ENCODE data around the gene ROCK2. TPM values are rescaled to one million over a fixed set of nuclear protein-coding genes. Genes with fewer than 3 reads are reported as not detected.
"Not testable (repeated sequence)": the region's sequence is repeated elsewhere in the genome, so short reads cannot be mapped to it uniquely, and the experiment has no call there.

ROCK2 gene
- total RNA-seq, 3 donors from 2014 or later = 16.8 to 24.3 (median 18.3) TPM

DNA sequence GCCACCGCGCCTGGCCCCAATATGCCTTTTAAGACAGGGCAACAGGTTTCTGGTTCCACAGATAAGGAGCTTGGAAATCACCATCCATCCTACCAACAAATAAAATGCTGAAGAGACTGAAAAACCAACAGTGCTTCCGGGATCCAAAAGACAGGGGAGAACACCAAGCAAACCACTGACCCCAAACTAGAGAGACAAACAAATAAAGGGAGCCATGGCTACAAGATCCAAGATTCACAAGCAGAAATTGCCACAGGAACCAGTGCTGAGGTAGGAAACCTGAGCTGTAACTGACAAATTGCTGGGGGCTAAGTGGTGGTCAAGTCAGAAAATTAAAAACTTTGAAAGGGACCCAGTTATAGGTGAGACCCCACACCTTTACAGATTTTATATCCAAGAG lies 76.5 kb downstream of the ROCK2 start:
- peaks cover 8% of the 10 kb centered on the region for H3K4me1 Mint-ChIP-seq (ENCODE audit: low read depth)
- no peaks in the 10 kb centered on the region for H3K27me3 Mint-ChIP-seq (ENCODE audit: low read depth)
- peaks cover 32% of the 10 kb centered on the region for H3K36me3 Mint-ChIP-seq (ENCODE audit: insufficient read depth)
- DNase-seq = no peak
- no peak overlapping the region for H3K4me3 Mint-ChIP-seq
- no peak for ATAC-seq
- H3K9me3 Mint-ChIP-seq = peaks cover 10% of the 10 kb centered on the region

DNA sequence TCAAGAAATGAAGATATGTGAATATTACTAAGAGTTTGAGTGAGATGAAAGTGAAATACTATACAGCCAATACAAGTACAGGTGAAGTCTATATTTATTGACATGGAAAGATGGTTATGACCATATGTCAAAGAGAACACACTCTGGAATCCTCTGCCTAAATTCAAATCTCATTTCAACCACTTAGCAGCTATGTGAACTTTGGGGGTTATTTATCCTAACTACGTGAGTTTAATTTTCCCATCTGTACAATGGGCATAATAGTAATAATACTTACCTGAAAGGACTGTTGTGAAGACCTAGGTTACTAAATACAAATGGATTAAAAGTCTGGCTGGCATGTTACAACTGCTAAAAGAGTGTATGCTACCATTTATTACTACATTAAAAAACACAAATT lies 79.6 kb downstream of the ROCK2 start:
- H3K9me3 Mint-ChIP-seq = peaks cover 5% of the 10 kb centered on the region
- no peaks in the 10 kb centered on the region for H3K27me3 Mint-ChIP-seq (ENCODE audit: low read depth)
- DNase-seq = no peak
- H3K4me3 Mint-ChIP-seq = no peak overlapping the region
- H3K36me3 Mint-ChIP-seq (ENCODE audit: insufficient read depth) = peaks cover 19% of the 10 kb centered on the region
- H3K4me1 Mint-ChIP-seq (ENCODE audit: low read depth) = peaks cover 4% of the 10 kb centered on the region
- no peak for ATAC-seq

DNA sequence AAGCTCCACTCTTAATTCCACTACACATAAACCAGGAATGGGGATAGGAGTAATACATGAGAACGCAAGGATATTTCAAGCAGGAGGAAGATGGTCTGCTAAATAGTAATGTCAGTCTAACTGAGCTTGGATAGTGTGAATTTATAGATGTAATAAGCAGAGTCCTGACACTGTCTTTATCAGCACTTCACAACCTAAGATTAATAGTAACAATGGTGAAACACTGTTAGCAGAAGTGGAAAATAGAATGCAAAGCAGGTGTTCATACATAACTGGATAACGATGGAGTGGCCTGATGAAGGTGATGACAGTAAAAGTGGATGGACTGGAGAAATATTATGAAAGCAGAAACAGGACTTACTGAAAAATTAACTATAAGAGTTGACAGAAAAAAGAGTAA lies 80.4 kb downstream of the ROCK2 start:
- Mint-ChIP-seq H3K4me3 (no peak overlapping the region), H3K9me3 (peaks cover 5% of the 10 kb centered on the region), H3K36me3 (ENCODE audit: insufficient read depth) (peaks cover 18% of the 10 kb centered on the region), H3K4me1 (ENCODE audit: low read depth) (peaks cover 4% of the 10 kb centered on the region), H3K27me3 (ENCODE audit: low read depth) (no peaks in the 10 kb centered on the region)
- ATAC-seq = no peak
- DNase-seq = no peak

DNA sequence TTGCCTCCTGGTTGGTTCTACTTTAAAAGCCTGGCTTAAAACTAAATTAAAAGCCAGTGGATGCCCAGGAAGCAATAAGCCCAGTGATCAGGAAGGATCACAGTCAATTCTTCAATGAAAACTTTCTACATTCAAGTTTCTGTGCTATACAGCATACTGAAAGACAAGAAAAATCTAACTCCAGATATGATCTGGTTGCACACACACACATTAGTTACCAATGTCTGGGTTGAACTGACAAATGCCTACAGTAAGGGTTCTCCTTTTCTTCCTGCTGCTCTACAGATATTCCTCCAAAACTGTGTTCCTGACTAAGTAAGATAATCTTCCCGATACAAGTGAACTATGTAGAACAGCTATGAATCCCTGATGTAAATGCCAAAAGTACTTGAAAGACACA lies 81.3 kb downstream of the ROCK2 start:
- Mint-ChIP-seq H3K36me3 (ENCODE audit: insufficient read depth) (peaks cover 12% of the 10 kb centered on the region), H3K27me3 (ENCODE audit: low read depth) (no peaks in the 10 kb centered on the region), H3K4me1 (ENCODE audit: low read depth) (peaks cover 4% of the 10 kb centered on the region), H3K9me3 (no peaks in the 10 kb centered on the region), H3K4me3 (no peak overlapping the region)
- DNase-seq (no peak), ATAC-seq (no peak)

- ATAC-seq; H3K4me3 Mint-ChIP-seq; H3K27me3 Mint-ChIP-seq (ENCODE audit: low read depth); DNase-seq; H3K4me1 Mint-ChIP-seq (ENCODE audit: low read depth); H3K9me3 Mint-ChIP-seq: not testable (repeated sequence)
- peaks cover 11% of the 10 kb centered on the region for H3K36me3 Mint-ChIP-seq (ENCODE audit: insufficient read depth)
These were observed 82.0 kb downstream of the ROCK2 start for GRCh38 chr2:11262438-11262837.

GRCh38 chr2:11261564-11261963 lies 82.9 kb downstream of the ROCK2 start:
- H3K9me3 Mint-ChIP-seq; H3K4me3 Mint-ChIP-seq; DNase-seq; H3K27me3 Mint-ChIP-seq (ENCODE audit: low read depth); H3K4me1 Mint-ChIP-seq (ENCODE audit: low read depth); ATAC-seq: not testable (repeated sequence)
- H3K36me3 Mint-ChIP-seq (ENCODE audit: insufficient read depth) = peaks cover 13% of the 10 kb centered on the region

GRCh38 chr2:11260979-11261378 lies 83.5 kb downstream of the ROCK2 start:
- Mint-ChIP-seq H3K4me1 (ENCODE audit: low read depth) (peaks cover 4% of the 10 kb centered on the region), H3K36me3 (ENCODE audit: insufficient read depth) (peaks cover 14% of the 10 kb centered on the region), H3K4me3 (no peak overlapping the region), H3K9me3 (no peaks in the 10 kb centered on the region), H3K27me3 (ENCODE audit: low read depth) (no peaks in the 10 kb centered on the region)
- DNase-seq (no peak), ATAC-seq (no peak)

DNA sequence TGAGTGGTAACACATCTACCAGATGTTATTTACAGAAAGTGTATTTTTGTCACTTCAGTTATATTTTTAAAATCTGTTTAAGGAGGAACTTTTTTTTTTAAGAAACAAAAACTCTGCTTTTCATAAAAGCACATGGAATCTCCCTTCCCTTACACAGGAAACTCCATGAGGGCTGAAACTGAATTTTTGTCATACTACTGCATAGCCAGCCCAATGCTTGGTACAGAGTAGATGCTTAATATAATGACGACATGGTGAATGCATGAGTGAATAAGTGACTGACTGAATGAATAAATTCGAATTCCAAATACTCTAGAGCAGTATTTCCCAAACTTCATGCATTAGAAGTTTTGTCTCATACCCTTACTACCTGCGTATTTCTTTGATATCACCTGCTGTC lies 86.5 kb downstream of the ROCK2 start:
- no peaks in the 10 kb centered on the region for H3K9me3 Mint-ChIP-seq
- no peak for ATAC-seq
- H3K36me3 Mint-ChIP-seq (ENCODE audit: insufficient read depth) = peaks cover 13% of the 10 kb centered on the region
- no peak overlapping the region for H3K4me3 Mint-ChIP-seq
- DNase-seq = no peak
- no peaks in the 10 kb centered on the region for H3K27me3 Mint-ChIP-seq (ENCODE audit: low read depth)
- peaks cover 1% of the 10 kb centered on the region for H3K4me1 Mint-ChIP-seq (ENCODE audit: low read depth)

DNA sequence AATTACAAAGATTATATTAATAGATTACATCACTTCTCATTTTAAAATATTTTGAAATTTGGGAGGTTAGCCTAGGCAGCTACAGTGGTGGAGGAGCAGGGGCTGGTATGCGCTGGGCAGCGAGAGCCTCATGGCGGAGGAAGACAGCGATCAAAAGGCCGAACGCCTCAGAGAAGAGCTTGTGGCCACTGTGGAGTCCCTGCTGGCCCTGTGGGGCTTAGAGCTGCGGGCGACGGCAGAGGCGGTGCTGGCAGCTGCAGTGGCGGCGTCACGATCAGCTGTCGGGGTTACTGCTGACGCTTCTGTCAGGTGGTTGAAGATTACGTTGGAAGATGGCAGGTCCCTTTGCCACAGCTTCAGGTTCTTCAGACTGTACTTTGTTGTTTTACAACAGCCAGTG lies 87.4 kb downstream of the ROCK2 start:
- Mint-ChIP-seq H3K27me3 (ENCODE audit: low read depth) (no peaks in the 10 kb centered on the region), H3K4me1 (ENCODE audit: low read depth) (peaks cover 1% of the 10 kb centered on the region), H3K9me3 (no peaks in the 10 kb centered on the region), H3K36me3 (ENCODE audit: insufficient read depth) (peaks cover 12% of the 10 kb centered on the region), H3K4me3 (no peak overlapping the region)
- no peak for DNase-seq
- ATAC-seq = no peak

GRCh38 chr2:11256166-11256565 lies 88.3 kb downstream of the ROCK2 start:
- Mint-ChIP-seq H3K4me3 (no peak overlapping the region), H3K9me3 (no peaks in the 10 kb centered on the region), H3K4me1 (ENCODE audit: low read depth) (peaks cover 1% of the 10 kb centered on the region), H3K27me3 (ENCODE audit: low read depth) (no peaks in the 10 kb centered on the region), H3K36me3 (ENCODE audit: insufficient read depth) (peaks cover 12% of the 10 kb centered on the region)
- DNase-seq (no peak), ATAC-seq (no peak)

GRCh38 chr2:11254100-11254536 lies 90.3 kb downstream of the ROCK2 start:
- ATAC-seq = no peak
- Mint-ChIP-seq H3K4me3 (no peak overlapping the region), H3K4me1 (ENCODE audit: low read depth) (peaks cover 3% of the 10 kb centered on the region), H3K9me3 (no peaks in the 10 kb centered on the region), H3K36me3 (ENCODE audit: insufficient read depth) (peaks cover 15% of the 10 kb centered on the region), H3K27me3 (ENCODE audit: low read depth) (no peaks in the 10 kb centered on the region)
- DNase-seq = no peak

GRCh38 chr2:11252458-11252857 lies 92.0 kb downstream of the ROCK2 start:
- not testable (repeated sequence) for ATAC-seq; DNase-seq; H3K27me3 Mint-ChIP-seq (ENCODE audit: low read depth); H3K9me3 Mint-ChIP-seq; H3K4me1 Mint-ChIP-seq (ENCODE audit: low read depth); H3K4me3 Mint-ChIP-seq
- H3K36me3 Mint-ChIP-seq (ENCODE audit: insufficient read depth) = peaks cover 14% of the 10 kb centered on the region

DNA sequence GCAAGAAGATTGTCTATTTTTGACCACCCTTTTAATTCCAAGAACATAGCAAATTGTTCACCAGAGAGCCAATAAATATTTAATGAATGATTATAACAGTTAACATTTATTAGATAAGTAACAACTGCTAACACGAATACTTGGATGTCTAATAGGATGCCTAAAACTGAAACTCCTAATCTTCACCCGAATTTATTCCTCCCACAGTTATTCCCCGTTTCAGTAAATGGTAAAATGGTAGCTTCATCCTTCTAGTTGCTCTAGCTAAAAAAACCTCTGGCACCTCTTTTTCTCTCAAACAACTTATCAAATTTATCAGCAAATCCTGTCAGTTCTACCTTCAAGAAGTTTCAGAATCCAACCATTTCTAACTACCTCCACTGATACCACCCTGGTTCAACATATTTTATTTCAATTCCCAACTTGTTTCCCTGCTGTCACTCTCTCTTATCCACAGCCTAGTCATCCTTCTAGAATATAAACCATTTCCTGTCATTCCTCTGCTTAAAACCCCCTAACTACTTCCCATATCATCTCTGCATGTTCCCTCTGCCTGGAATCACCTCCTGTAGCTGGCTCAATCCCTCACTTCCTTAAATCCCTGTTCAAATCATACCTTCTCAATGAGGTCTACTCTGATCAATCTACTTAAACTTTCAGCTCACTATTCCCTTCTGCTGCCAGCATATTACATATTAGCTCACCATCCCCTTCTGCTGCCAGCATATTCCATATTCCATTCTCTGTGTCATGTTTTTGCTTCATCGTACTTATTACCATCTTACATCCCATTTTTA lies 93.8 kb downstream of the ROCK2 start:
- H3K27me3 Mint-ChIP-seq (ENCODE audit: low read depth) = no peaks in the 10 kb centered on the region
- peaks cover 15% of the 10 kb centered on the region for H3K36me3 Mint-ChIP-seq (ENCODE audit: insufficient read depth)
- DNase-seq (no peak), ATAC-seq (no peak)
- no peak overlapping the region for H3K4me3 Mint-ChIP-seq
- H3K9me3 Mint-ChIP-seq = no peaks in the 10 kb centered on the region
- H3K4me1 Mint-ChIP-seq (ENCODE audit: low read depth) = peaks cover 3% of the 10 kb centered on the region

- no peak for ATAC-seq
- H3K27me3 Mint-ChIP-seq (ENCODE audit: low read depth) = no peaks in the 10 kb centered on the region
- H3K4me1 Mint-ChIP-seq (ENCODE audit: low read depth) = no peaks in the 10 kb centered on the region
- H3K4me3 Mint-ChIP-seq = no peak overlapping the region
- H3K36me3 Mint-ChIP-seq (ENCODE audit: insufficient read depth) = peaks cover 28% of the 10 kb centered on the region
- H3K9me3 Mint-ChIP-seq = no peaks in the 10 kb centered on the region
- no peak for DNase-seq
These were observed 99.1 kb downstream of the ROCK2 start for GRCh38 chr2:11245322-11245721.

DNA sequence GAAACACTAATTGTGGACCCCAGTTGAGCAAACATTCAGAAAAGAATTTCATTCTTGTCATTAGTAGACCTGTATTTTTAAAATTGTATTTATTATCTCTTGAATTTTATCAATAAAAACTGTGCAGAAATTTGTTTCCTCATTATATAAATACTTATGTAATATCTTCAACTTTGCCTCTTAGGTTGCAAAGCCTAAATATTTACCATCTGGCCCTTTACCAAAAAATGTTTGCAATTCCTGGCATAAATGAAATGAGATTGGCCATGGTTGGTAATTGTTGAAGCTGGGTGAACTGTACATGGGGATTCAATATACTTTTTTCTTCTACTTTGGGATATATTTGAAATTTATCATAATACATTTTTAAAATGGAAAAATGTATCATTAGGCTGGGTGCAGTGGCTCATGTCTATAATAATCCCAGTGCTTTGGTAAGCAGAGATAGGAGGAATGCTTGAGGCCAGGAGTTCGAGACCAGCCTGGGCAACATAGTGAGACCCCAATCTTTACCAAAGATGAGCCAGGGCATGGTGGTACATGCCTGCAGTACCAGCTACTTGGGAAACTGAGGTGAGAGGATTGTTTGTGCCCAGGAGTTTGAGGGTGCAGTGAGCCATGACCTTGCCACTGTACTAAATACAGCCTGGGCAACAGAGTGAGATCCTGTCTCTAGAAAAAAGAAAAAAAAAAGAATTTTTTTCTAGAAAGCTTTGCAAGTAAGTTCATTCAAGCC lies 100.2 kb downstream of the ROCK2 start:
- Mint-ChIP-seq H3K9me3 (no peaks in the 10 kb centered on the region), H3K36me3 (ENCODE audit: insufficient read depth) (peaks cover 27% of the 10 kb centered on the region), H3K4me1 (ENCODE audit: low read depth) (peaks cover 3% of the 10 kb centered on the region), H3K27me3 (ENCODE audit: low read depth) (no peaks in the 10 kb centered on the region), H3K4me3 (no peak overlapping the region)
- DNase-seq (no peak), ATAC-seq (no peak)

Data from activated T-cell treated with anti-CD3 and anti-CD28 coated beads, Interleukin-2, amount 50 U/mL, for 4 hours (primary cell).